ENCODE results near the gene INTS1. TPM values are rescaled to one million over a fixed set of nuclear protein-coding genes. Genes with fewer than 3 reads are reported as not detected.
A peak's percentile ranks its signal among the peaks of the same experiment; 100 is the strongest.

The INTS1 gene
- total and polyA plus RNA-seq, 4 experiments from 2014 or later: 6.0 to 137 (median 82.2) TPM

GRCh38 chr7:1468643-1469298 is 35.4 kb downstream of the INTS1 start:
- peaks cover 2% of the 10 kb centered on the region for H3K4me1 ChIP-seq (ENCODE audit: insufficient read depth, low read length)
- intact Hi-C loops (cut with micrococcal nuclease): no loop called here
- H3K4me3 ChIP-seq (ENCODE audit: low read length in 2 of 2): no peak overlapping the region
- H3K9me3 Mint-ChIP-seq: peaks cover 0 to 2% (median 0%) of the 10 kb centered on the region in 8 donors
- CTCF ChIA-PET (ENCODE audit: partially characterized antibody): no interaction called here
- POLR2A ChIA-PET (ENCODE audit: partially characterized antibody): no interaction called here
- no peaks in the 10 kb centered on the region for H3K36me3 ChIP-seq (ENCODE audit: insufficient read depth, low read length)
- no peaks in the 10 kb centered on the region for H3K27me3 ChIP-seq (ENCODE audit: insufficient read depth, low read length)
- H3K27ac ChIP-seq (ENCODE audit: low read depth, low read length): no peak overlapping the region
- H3K4me3 Mint-ChIP-seq: no peak overlapping the region
- no peak overlapping the region for H3K27ac Mint-ChIP-seq
- H3K36me3 Mint-ChIP-seq: no peaks in the 10 kb centered on the region
- H3K4me1 Mint-ChIP-seq: peaks cover 0 to 3% (median 0%) of the 10 kb centered on the region in 4 donors
- H3K27me3 Mint-ChIP-seq: no peaks in the 10 kb centered on the region
- no peaks in the 10 kb centered on the region for H3K9me3 ChIP-seq (ENCODE audit: control insufficient read depth in 1 of 2, low read length in 2 of 2)
- DNase-seq: no peak

GRCh38 chr7:1468203-1468602 is 36.0 kb downstream of the INTS1 start:
- H3K27ac ChIP-seq (ENCODE audit: low read depth, low read length): no peak overlapping the region
- intact Hi-C loops (cut with micrococcal nuclease): no loop called here
- CTCF ChIA-PET (ENCODE audit: partially characterized antibody): no interaction called here
- peaks cover 0 to 2% (median 0%) of the 10 kb centered on the region in 8 donors for H3K9me3 Mint-ChIP-seq
- POLR2A ChIA-PET (ENCODE audit: partially characterized antibody): no interaction called here
- DNase-seq: no peak
- H3K4me3 ChIP-seq (ENCODE audit: low read length in 2 of 2): no peak overlapping the region
- no peaks in the 10 kb centered on the region for H3K27me3 ChIP-seq (ENCODE audit: insufficient read depth, low read length)
- no peak overlapping the region for H3K27ac Mint-ChIP-seq
- no peaks in the 10 kb centered on the region for H3K36me3 Mint-ChIP-seq
- H3K4me1 Mint-ChIP-seq: peaks cover 0 to 1% (median 0%) of the 10 kb centered on the region in 4 donors
- no peaks in the 10 kb centered on the region for H3K36me3 ChIP-seq (ENCODE audit: insufficient read depth, low read length)
- H3K9me3 ChIP-seq (ENCODE audit: control insufficient read depth in 1 of 2, low read length in 2 of 2): no peaks in the 10 kb centered on the region
- H3K4me1 ChIP-seq (ENCODE audit: insufficient read depth, low read length): no peaks in the 10 kb centered on the region
- no peaks in the 10 kb centered on the region for H3K27me3 Mint-ChIP-seq
- no peak overlapping the region for H3K4me3 Mint-ChIP-seq

GRCh38 chr7:1466524-1467271 is 37.5 kb downstream of the INTS1 start:
- DNase-seq: no peak

GRCh38 chr7:1464694-1465093 is 39.5 kb downstream of the INTS1 start:
- Mint-ChIP-seq H3K36me3 (no peaks in the 10 kb centered on the region), H3K4me3 (no peak overlapping the region), H3K27me3 (no peaks in the 10 kb centered on the region), H3K9me3 (peaks cover 0 to 2% (median 0%) of the 10 kb centered on the region in 8 donors), H3K27ac (no peak overlapping the region), H3K4me1 (peaks cover 6 to 21% (median 12%) of the 10 kb centered on the region in 4 donors)
- Histone ChIP-seq H3K27ac (ENCODE audit: low read depth, low read length) (no peak overlapping the region), H3K9me3 (ENCODE audit: control insufficient read depth in 1 of 2, low read length in 2 of 2) (no peaks in the 10 kb centered on the region), H3K4me1 (ENCODE audit: insufficient read depth, low read length) (peaks cover 10% of the 10 kb centered on the region), H3K4me3 (ENCODE audit: low read length in 2 of 2) (no peak overlapping the region), H3K27me3 (ENCODE audit: insufficient read depth, low read length) (no peaks in the 10 kb centered on the region), H3K36me3 (ENCODE audit: insufficient read depth, low read length) (no peaks in the 10 kb centered on the region)
- no peak for DNase-seq
- POLR2A ChIA-PET (ENCODE audit: partially characterized antibody): interaction anchor here (1.2 to 2.0 kb wide), 2 partner anchors 9 to 10 kb away, joined by 5 to 6 read pairs; no protein-coding TSS in a partner anchor
- intact Hi-C loops (cut with micrococcal nuclease): no loop called here
- CTCF ChIA-PET (ENCODE audit: partially characterized antibody): no interaction called here

More at GRCh38 chr7:1466524-1467271, 37.5 kb downstream of the INTS1 start:
- POLR2A ChIA-PET (ENCODE audit: partially characterized antibody): no interaction called here
- no peaks in the 10 kb centered on the region for H3K9me3 ChIP-seq (ENCODE audit: control insufficient read depth in 1 of 2, low read length in 2 of 2)
- no peak overlapping the region for H3K4me3 ChIP-seq (ENCODE audit: low read length in 2 of 2)
- no peaks in the 10 kb centered on the region for H3K36me3 Mint-ChIP-seq
- intact Hi-C loops (cut with micrococcal nuclease): no loop called here
- H3K9me3 Mint-ChIP-seq: peaks cover 0 to 2% (median 0%) of the 10 kb centered on the region in 8 donors
- H3K36me3 ChIP-seq (ENCODE audit: insufficient read depth, low read length): no peaks in the 10 kb centered on the region
- H3K27me3 Mint-ChIP-seq: no peaks in the 10 kb centered on the region
- peaks cover 5 to 11% (median 6%) of the 10 kb centered on the region in 4 donors for H3K4me1 Mint-ChIP-seq
- no peak overlapping the region for H3K27ac Mint-ChIP-seq
- H3K4me1 ChIP-seq (ENCODE audit: insufficient read depth, low read length): no peaks in the 10 kb centered on the region
- H3K4me3 Mint-ChIP-seq: no peak overlapping the region
- no peak overlapping the region for H3K27ac ChIP-seq (ENCODE audit: low read depth, low read length)
- CTCF ChIA-PET (ENCODE audit: partially characterized antibody): no interaction called here
- H3K27me3 ChIP-seq (ENCODE audit: insufficient read depth, low read length): no peaks in the 10 kb centered on the region

- no peak for DNase-seq
- no peaks in the 10 kb centered on the region for H3K27me3 Mint-ChIP-seq
- H3K27ac ChIP-seq (ENCODE audit: low read depth, low read length): no peak overlapping the region
- H3K9me3 ChIP-seq (ENCODE audit: control insufficient read depth in 1 of 2, low read length in 2 of 2): no peaks in the 10 kb centered on the region
- H3K36me3 Mint-ChIP-seq: no peaks in the 10 kb centered on the region
- no peak overlapping the region for H3K27ac Mint-ChIP-seq
- no peaks in the 10 kb centered on the region for H3K27me3 ChIP-seq (ENCODE audit: insufficient read depth, low read length)
- POLR2A ChIA-PET (ENCODE audit: partially characterized antibody): interaction anchor here (2.0 kb wide), 1 partner anchor 10 kb away, joined by 6 read pairs; no protein-coding TSS in a partner anchor
- peaks cover 6 to 21% (median 12%) of the 10 kb centered on the region in 4 donors for H3K4me1 Mint-ChIP-seq
- CTCF ChIA-PET (ENCODE audit: partially characterized antibody): no interaction called here
- peaks cover 14% of the 10 kb centered on the region for H3K4me1 ChIP-seq (ENCODE audit: insufficient read depth, low read length)
- H3K4me3 ChIP-seq (ENCODE audit: low read length in 2 of 2): no peak overlapping the region
- no peaks in the 10 kb centered on the region for H3K36me3 ChIP-seq (ENCODE audit: insufficient read depth, low read length)
- H3K4me3 Mint-ChIP-seq: no peak overlapping the region
- H3K9me3 Mint-ChIP-seq: peaks cover 0 to under 1% (median 0%) of the 10 kb centered on the region in 8 donors
- intact Hi-C loops (cut with micrococcal nuclease): no loop called here
Observed at GRCh38 chr7:1463676-1464223, 40.4 kb downstream of the INTS1 start.

- Mint-ChIP-seq H3K4me3 (peak overlapping the region in 2 of 8 donors; percentile 27 to 35), H3K4me1 (peaks cover 9 to 37% (median 16%) of the 10 kb centered on the region in 4 donors), H3K27ac (peak overlapping the region in 6 of 7 donors; percentile 18 to 93 (median 77)), H3K9me3 (no peaks in the 10 kb centered on the region), H3K36me3 (no peaks in the 10 kb centered on the region), H3K27me3 (no peaks in the 10 kb centered on the region)
- DNase-seq: no peak
- Histone ChIP-seq H3K4me1 (ENCODE audit: insufficient read depth, low read length) (peaks cover 28% of the 10 kb centered on the region), H3K9me3 (ENCODE audit: control insufficient read depth in 1 of 2, low read length in 2 of 2) (no peaks in the 10 kb centered on the region), H3K36me3 (ENCODE audit: insufficient read depth, low read length) (no peaks in the 10 kb centered on the region), H3K27ac (ENCODE audit: low read depth, low read length) (no peak overlapping the region), H3K27me3 (ENCODE audit: insufficient read depth, low read length) (no peaks in the 10 kb centered on the region), H3K4me3 (ENCODE audit: low read length in 2 of 2) (no peak overlapping the region)
- CTCF ChIA-PET (ENCODE audit: partially characterized antibody): interaction anchor here (3.5 kb wide), 1 partner anchor 13 kb away, joined by 15 read pairs; no protein-coding TSS in a partner anchor
- POLR2A ChIA-PET (ENCODE audit: partially characterized antibody): interaction anchor here (0.9 kb wide), 1 partner anchor 16 kb away, joined by 3 read pairs; no protein-coding TSS in a partner anchor
- intact Hi-C loops (cut with micrococcal nuclease): no loop called here
Observed at GRCh38 chr7:1461646-1462375, 42.4 kb downstream of the INTS1 start.
